ENCODE results near the gene KYNU. TPM values are rescaled to one million over a fixed set of nuclear protein-coding genes. Genes with fewer than 3 reads are reported as not detected.

Gene KYNU
- total RNA-seq, 1 experiment from 2014 or later: 0.37 TPM

GRCh38 chr2:142880279-142880678 lies 2.8 kb downstream of the KYNU start:
- no peak overlapping the region for H2BK20ac ChIP-seq (ENCODE audit: low read depth, low read length, poor library complexity, severe bottlenecking)
- no peak overlapping the region for H3K27ac ChIP-seq (ENCODE audit: insufficient read length, low read depth, low read length)
- H4K20me1 ChIP-seq (ENCODE audit: control insufficient read depth, insufficient read depth, insufficient read length): no peaks in the 10 kb centered on the region
- H2BK120ac ChIP-seq (ENCODE audit: low read depth, low read length, poor library complexity, severe bottlenecking): no peak overlapping the region
- H3K9me3 ChIP-seq (ENCODE audit: control insufficient read depth, low read depth, low read length): no peaks in the 10 kb centered on the region
- no peaks in the 10 kb centered on the region for H3K79me1 ChIP-seq (ENCODE audit: insufficient read depth, low read depth, low read length, poor library complexity, severe bottlenecking)
- no peak overlapping the region for H4K91ac ChIP-seq (ENCODE audit: insufficient read length, low read depth, low read length)
- no peak overlapping the region for H4K5ac ChIP-seq (ENCODE audit: insufficient read length, low read depth, low read length)
- no peaks in the 10 kb centered on the region for H3K27me3 Mint-ChIP-seq (ENCODE audit: low read depth)
- no peak overlapping the region for H2AFZ ChIP-seq (ENCODE audit: low read length)
- TF ChIP-seq CTCF (conservative IDR thresholded peaks at IDR 0.05): no peak
- H3K27ac Mint-ChIP-seq: no peak overlapping the region
- H3K4me1 Mint-ChIP-seq: peaks cover 0 to 4% of the 10 kb centered on the region in 2 experiments; a peak in 1 of 4 replicates
- H3K4me3 Mint-ChIP-seq: no peak overlapping the region
- H3K4me2 ChIP-seq (ENCODE audit: insufficient read depth, insufficient read length, low read length): no peak overlapping the region
- H3K36me3 Mint-ChIP-seq (ENCODE audit: insufficient read depth in 1 of 3, low read depth in 3 of 3): peaks cover 0 to 4% (median 2%) of the 10 kb centered on the region in 3 experiments; a peak in 3 of 7 replicates
- no peaks in the 10 kb centered on the region for H3K79me2 ChIP-seq (ENCODE audit: insufficient read depth, low read length)
- no peaks in the 10 kb centered on the region for H3K4me1 ChIP-seq (ENCODE audit: insufficient read depth, low read length)
- no peak overlapping the region for H2BK5ac ChIP-seq (ENCODE audit: insufficient read length, low read length)
- H3K18ac ChIP-seq (ENCODE audit: insufficient read length, low read depth, low read length): no peak overlapping the region
- H3K23me2 ChIP-seq (ENCODE audit: insufficient read length, low read depth, low read length, poor library complexity, severe bottlenecking): no peaks in the 10 kb centered on the region
- no peaks in the 10 kb centered on the region for H3K27me3 ChIP-seq (ENCODE audit: insufficient read depth, low read length)
- H4K8ac ChIP-seq (replicated peaks; ENCODE audit: insufficient read length, low read depth, low read length): no peak overlapping the region
- H3K9ac ChIP-seq (ENCODE audit: extremely low read depth, insufficient read length, low read length): no peak overlapping the region
- H3T11ph ChIP-seq (ENCODE audit: low read length): no peak overlapping the region
- H3K14ac ChIP-seq (ENCODE audit: insufficient read depth, low read length): no peak overlapping the region
- H2BK12ac ChIP-seq (ENCODE audit: insufficient read length, low read depth, low read length): no peak overlapping the region
- DNase-seq: no peak
- H3K56ac ChIP-seq (ENCODE audit: insufficient read length, low read depth, low read length): no peak overlapping the region
- H2BK15ac ChIP-seq (ENCODE audit: low read depth, low read length): no peak overlapping the region
- H3K4ac ChIP-seq (ENCODE audit: low read depth, low read length): no peak overlapping the region
- H3K23ac ChIP-seq (ENCODE audit: insufficient read length, low read depth, low read length): no peak overlapping the region
- H2AK5ac ChIP-seq (ENCODE audit: insufficient read length, low read length): no peak overlapping the region
- H3K9me3 Mint-ChIP-seq: peaks cover 0 to 2% of the 10 kb centered on the region in 2 experiments; a peak in 2 of 5 replicates

Measured in H9 (cell line).